ENCODE data around the gene ERCC6L. TPM values are rescaled to one million over a fixed set of nuclear protein-coding genes. Genes with fewer than 3 reads are reported as not detected.

The ERCC6L gene
- total and polyA plus RNA-seq, 2 of the 4 experiments (the other 2 are of a cell fraction) = 2.3 to 5.4 TPM

DNA sequence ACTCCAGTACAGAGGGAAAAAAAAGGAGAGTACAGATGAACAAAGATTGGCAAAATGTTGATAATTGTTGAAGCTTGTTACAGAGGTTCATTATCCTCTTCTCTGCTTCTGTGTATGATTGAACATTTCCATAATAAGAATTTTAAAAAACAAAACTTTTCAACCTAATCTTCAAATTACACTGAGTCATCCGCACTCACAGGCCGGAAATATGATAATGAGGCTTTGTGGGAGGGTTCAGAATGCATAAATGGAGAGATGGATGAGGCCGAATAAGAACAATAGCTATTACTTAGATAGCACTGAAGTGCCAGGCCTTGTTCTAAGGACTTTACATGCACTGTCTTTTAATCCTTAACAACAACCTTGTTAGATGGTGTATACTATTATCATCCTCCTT is 4.6 kb upstream of the ERCC6L start:
- dilution Hi-C loops (cut with HindIII; ENCODE audit: low sequenced_read_pairs, unreplicated experiment) = no loop called here
- Histone ChIP-seq H4K91ac (ENCODE audit: insufficient read depth, low read depth, low read length) (no peak overlapping the region), H3K9me3 (ENCODE audit: control insufficient read depth, insufficient read depth, low read length) (no peaks in the 10 kb centered on the region), H3K9ac (ENCODE audit: low read depth, low read length) (no peak overlapping the region), H3K4me3 (ENCODE audit: insufficient read depth, low read depth, low read length) (no peak overlapping the region), H3K56ac (ENCODE audit: extremely low read depth, insufficient read depth, low read length) (no peak overlapping the region), H2AK5ac (ENCODE audit: low read depth, low read length) (no peak overlapping the region), H2AFZ (replicated peaks; ENCODE audit: low read length, poor library complexity) (no peak overlapping the region), H3K27me3 (ENCODE audit: control insufficient read depth, insufficient read depth, low read length) (peaks cover 11% of the 10 kb centered on the region; the same call in 1 of the 2 replicates), H3K4me1 (ENCODE audit: control insufficient read depth, insufficient read depth, low read length) (peaks cover 2% of the 10 kb centered on the region; the same call in 1 of the 2 replicates), H2BK5ac (ENCODE audit: low read depth, low read length, poor library complexity, severe bottlenecking) (peak overlapping the region; percentile 57), H3K79me1 (ENCODE audit: low read depth in 1 of 2, low read length in 2 of 2) (no peaks in the 10 kb centered on the region), H3K4ac (ENCODE audit: low read depth, low read length) (no peak overlapping the region), H2AK9ac (replicated peaks; ENCODE audit: low read depth, low read length, poor library complexity) (no peak overlapping the region), H4K5ac (ENCODE audit: low read depth, low read length) (no peak overlapping the region), H2BK20ac (ENCODE audit: low read depth, low read length) (peak overlapping the region; percentile 21; the same call in 1 of the 2 replicates), H4K8ac (ENCODE audit: low read depth in 2 of 2, low read length in 2 of 2) (no peak overlapping the region; a peak in 1 of 4 replicates), H3K18ac (ENCODE audit: low read depth, low read length) (no peak overlapping the region), H2BK15ac (ENCODE audit: low read depth, low read length) (no peak overlapping the region), H3K9me1 (ENCODE audit: insufficient read depth, low read length) (0 out of 2 replicates have a peak, but pooled peaks cover 3% of the 10 kb centered on the region), H3K27ac (ENCODE audit: insufficient read depth, low read length) (no peak overlapping the region), H2BK120ac (ENCODE audit: low read depth, low read length) (no peak overlapping the region), H3K4me2 (ENCODE audit: low read depth, low read length) (0 out of 2 replicates have a peak overlapping the region, but pooled peaks have one; percentile 47), H3K23ac (ENCODE audit: low read depth, low read length) (no peak overlapping the region), H3K36me3 (ENCODE audit: control insufficient read depth, insufficient read depth, low read length) (no peaks in the 10 kb centered on the region), H3K14ac (replicated peaks; ENCODE audit: low read depth, low read length) (no peak overlapping the region), H4K20me1 (ENCODE audit: insufficient read depth, low read length) (0 out of 2 replicates have a peak, but pooled peaks cover 4% of the 10 kb centered on the region)
- intact Hi-C loops (cut with micrococcal nuclease) = no loop called here
- DNase-seq = peak; percentile 51
- BruUV-seq (replicated peaks) = no TSS peak
- CTCF ChIA-PET = interaction anchor here (0.7 to 1.4 kb wide), 3 partner anchors 11 to 33 kb away, joined by 3 to 7 read pairs (median 3); partner anchors contain the start of gene RPS4X
- no CpG with 5 or more reads among the region's 3 CpGs for WGBS, 2 experiments (ENCODE audit: extremely low coverage in 2 of 2, insufficient read length in 1 of 2)
- in situ Hi-C loops (cut with MboI; ENCODE audit: low sequenced_read_pairs) = no loop called here
- POLR2A ChIA-PET (ENCODE audit: unreplicated experiment) = no interaction called here
- TF ChIP-seq MXI1 (IDR thresholded peaks at IDR 0.05; ENCODE audit: borderline replicate concordance, low read depth, low read length) = no peak
- no peak for TF ChIP-seq SMC3 (IDR thresholded peaks at IDR 0.05; ENCODE audit: low read depth, low read length)
- TF ChIP-seq, protein P1, sequence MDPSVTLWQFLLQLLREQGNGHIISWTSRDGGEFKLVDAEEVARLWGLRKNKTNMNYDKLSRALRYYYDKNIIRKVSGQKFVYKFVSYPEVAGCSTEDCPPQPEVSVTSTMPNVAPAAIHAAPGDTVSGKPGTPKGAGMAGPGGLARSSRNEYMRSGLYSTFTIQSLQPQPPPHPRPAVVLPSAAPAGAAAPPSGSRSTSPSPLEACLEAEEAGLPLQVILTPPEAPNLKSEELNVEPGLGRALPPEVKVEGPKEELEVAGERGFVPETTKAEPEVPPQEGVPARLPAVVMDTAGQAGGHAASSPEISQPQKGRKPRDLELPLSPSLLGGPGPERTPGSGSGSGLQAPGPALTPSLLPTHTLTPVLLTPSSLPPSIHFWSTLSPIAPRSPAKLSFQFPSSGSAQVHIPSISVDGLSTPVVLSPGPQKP (IDR thresholded peaks at IDR 0.05; ENCODE audit: borderline replicate concordance, low read depth, low read length) = no peak
- TF ChIP-seq, protein P2, sequence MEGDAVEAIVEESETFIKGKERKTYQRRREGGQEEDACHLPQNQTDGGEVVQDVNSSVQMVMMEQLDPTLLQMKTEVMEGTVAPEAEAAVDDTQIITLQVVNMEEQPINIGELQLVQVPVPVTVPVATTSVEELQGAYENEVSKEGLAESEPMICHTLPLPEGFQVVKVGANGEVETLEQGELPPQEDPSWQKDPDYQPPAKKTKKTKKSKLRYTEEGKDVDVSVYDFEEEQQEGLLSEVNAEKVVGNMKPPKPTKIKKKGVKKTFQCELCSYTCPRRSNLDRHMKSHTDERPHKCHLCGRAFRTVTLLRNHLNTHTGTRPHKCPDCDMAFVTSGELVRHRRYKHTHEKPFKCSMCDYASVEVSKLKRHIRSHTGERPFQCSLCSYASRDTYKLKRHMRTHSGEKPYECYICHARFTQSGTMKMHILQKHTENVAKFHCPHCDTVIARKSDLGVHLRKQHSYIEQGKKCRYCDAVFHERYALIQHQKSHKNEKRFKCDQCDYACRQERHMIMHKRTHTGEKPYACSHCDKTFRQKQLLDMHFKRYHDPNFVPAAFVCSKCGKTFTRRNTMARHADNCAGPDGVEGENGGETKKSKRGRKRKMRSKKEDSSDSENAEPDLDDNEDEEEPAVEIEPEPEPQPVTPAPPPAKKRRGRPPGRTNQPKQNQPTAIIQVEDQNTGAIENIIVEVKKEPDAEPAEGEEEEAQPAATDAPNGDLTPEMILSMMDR (conservative IDR thresholded peaks at IDR 0.05; ENCODE audit: low read depth, low read length) = no peak
- no peak for TF ChIP-seq FOS (IDR thresholded peaks at IDR 0.05; ENCODE audit: low read depth, low read length)
- TF ChIP-seq RCOR1 (IDR thresholded peaks at IDR 0.05; ENCODE audit: insufficient replicate concordance, low read length) = no peak
- no peak for TF ChIP-seq BHLHE40 (IDR thresholded peaks at IDR 0.05; ENCODE audit: low read depth, low read length)
- no peak for TF ChIP-seq POLR2A (IDR thresholded peaks at IDR 0.05; ENCODE audit: low read depth, low read length)
- no peak for TF ChIP-seq CEBPB (IDR thresholded peaks at IDR 0.05; ENCODE audit: low read depth, low read length)
- no peak for TF ChIP-seq NFE2L2 (IDR thresholded peaks at IDR 0.05; ENCODE audit: low read depth, low read length)
- no peak for TF ChIP-seq MAZ (IDR thresholded peaks at IDR 0.05; ENCODE audit: borderline replicate concordance, low read depth, low read length)
- TF ChIP-seq, protein P3, sequence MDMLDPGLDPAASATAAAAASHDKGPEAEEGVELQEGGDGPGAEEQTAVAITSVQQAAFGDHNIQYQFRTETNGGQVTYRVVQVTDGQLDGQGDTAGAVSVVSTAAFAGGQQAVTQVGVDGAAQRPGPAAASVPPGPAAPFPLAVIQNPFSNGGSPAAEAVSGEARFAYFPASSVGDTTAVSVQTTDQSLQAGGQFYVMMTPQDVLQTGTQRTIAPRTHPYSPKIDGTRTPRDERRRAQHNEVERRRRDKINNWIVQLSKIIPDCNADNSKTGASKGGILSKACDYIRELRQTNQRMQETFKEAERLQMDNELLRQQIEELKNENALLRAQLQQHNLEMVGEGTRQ (IDR thresholded peaks at IDR 0.05; ENCODE audit: low read depth, low read length) = no peak
- no peak for TF ChIP-seq RFX5 (IDR thresholded peaks at IDR 0.05; ENCODE audit: low read depth, low read length)
- no peak for TF ChIP-seq MAFK (IDR thresholded peaks at IDR 0.05; ENCODE audit: low read depth, low read length)
- TF ChIP-seq CHD1 (IDR thresholded peaks at IDR 0.05; ENCODE audit: low read depth, low read length) = no peak
- TF ChIP-seq RAD21 (IDR thresholded peaks at IDR 0.05; ENCODE audit: low read length) = no peak
- ATAC-seq (ENCODE audit: low read depth) = peak; percentile 35; the same call in 1 of the 2 replicates

All from IMR-90 (cell line).